Measurements from ENCODE around the gene MSH5.

Gene MSH5

DNA sequence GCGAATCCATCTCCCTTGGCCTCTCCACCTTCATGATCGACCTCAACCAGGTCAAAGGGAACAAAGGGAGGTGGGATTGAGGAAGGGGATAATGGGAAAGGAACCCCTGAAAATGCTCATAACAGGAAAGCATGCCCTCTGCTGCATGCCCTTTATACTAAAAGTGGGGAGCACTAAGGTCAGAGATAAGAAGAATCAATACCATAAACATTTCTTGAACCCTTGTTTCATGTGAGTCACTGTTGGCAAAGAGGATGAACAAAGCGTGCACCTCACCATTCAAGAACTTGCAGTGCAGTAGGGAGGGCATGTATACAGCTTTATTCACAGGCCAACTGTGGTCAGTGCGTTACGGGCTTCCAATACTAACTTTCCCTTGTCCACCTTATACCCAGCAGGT lies 21.0 kb downstream of the MSH5 start:
- no peak for DNase-seq (ENCODE audit: low read depth)

DNA sequence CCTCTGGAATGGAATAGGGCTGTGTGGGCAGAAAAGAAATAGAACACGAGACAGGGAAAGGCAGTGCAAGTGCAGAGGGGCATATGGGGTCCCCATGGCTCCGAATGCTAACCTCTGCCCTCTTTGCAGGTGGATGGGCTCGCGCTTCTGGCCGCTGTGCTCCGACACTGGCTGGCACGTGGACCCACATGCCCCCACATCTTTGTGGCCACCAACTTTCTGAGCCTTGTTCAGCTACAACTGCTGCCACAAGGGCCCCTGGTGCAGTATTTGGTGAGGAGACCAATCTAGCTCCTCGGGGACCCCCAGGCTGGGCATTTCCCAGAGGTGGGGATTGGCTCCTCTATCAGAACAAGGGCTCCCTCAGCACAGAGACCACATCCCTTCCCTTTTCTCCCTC lies 21.5 kb downstream of the MSH5 start:
- no peak for DNase-seq (ENCODE audit: low read depth)

DNA sequence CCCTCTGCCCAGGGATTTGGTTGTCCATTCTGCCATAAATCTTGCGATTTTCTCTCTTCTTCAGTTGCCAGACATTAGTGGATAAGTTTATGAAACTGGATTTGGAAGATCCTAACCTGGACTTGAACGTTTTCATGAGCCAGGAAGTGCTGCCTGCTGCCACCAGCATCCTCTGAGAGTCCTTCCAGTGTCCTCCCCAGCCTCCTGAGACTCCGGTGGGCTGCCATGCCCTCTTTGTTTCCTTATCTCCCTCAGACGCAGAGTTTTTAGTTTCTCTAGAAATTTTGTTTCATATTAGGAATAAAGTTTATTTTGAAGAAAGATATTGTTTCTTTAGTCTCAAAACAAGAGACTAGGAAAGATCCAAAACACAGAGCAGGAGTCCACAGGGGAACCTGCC lies 22.6 kb downstream of the MSH5 start, which contains the start of gene SAPCD1:
Gene SAPCD1, plus strand, starts transcription at position 301 of the 400 bp plus-strand sequence. CDS start 399 bp downstream, outside the sequence.
- DNase-seq (ENCODE audit: low read depth): no peak

DNA sequence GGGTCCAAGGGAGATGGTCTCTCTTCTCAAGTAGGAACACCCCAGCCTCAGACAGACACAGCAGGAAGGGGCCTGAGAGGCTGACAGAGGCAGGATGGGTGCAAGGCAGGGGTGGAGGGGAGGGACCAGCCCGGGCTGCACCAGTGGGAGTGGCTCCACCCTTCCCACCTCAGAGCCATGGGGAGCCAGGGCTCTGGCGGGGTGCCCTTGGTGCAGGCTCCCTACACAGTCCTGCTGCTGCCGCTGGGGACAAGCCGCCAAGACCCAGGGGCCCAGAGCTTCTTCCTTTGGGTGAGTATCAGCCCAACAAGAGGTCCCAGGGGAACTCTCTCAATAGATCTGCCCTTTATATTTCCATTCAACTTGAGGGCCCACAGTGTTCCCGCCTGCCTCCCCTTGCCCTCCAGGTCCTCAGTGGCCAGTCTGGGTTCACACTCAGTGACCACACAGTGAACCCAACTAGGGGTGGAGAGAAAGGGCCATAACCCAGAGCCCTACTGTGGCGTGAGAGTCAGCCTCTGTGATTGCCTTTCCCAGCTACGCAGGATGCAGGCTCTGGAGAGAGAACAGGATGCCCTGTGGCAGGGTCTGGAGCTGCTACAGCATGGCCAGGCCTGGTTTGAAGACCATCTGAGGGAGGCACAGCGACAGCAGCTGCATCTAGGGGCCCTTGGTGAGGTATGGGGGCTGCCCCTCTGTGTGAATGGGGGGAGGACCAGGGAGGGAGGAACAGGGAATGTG lies 23.2 kb downstream of the MSH5 start:
- DNase-seq (ENCODE audit: low read depth): no peak

DNA sequence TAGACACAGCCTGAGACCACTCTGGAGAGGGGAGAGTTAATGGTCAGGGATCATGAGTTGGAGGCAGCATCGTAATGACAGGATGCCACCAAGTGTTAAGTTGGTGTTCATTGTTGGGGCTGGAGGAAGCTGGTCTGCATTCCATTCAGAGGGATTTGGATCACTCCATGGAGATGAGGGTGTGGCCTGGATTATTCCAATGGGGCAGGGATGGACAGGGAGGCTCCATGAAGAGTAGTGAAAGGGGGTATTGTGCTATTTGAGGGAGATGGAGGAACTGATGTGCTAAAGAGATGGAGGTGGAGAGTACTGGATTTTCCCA lies 23.8 kb downstream of the MSH5 start:
- peak; percentile 15 for DNase-seq (ENCODE audit: low read depth)

DNA sequence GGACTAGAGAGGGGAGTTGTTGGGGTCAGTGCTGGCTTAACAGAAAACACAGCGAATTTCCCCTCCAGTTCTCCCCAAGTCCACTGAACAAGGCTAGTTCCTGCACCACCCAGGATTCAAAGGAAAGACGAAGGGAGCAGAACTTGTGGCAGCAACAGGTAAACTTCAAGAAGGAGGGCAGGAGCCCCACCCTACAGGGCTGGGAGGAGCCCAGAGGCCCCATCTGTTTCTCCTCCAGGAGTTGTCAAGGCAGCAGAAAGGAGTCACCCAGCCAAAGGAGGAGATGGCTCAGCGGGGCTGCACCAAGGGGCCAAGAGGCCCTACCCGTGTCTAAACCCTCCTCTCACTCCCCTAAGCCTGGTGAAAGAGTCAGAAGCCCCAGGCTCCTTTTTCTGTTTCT lies 24.4 kb downstream of the MSH5 start:
- no peak for DNase-seq (ENCODE audit: low read depth)

DNA sequence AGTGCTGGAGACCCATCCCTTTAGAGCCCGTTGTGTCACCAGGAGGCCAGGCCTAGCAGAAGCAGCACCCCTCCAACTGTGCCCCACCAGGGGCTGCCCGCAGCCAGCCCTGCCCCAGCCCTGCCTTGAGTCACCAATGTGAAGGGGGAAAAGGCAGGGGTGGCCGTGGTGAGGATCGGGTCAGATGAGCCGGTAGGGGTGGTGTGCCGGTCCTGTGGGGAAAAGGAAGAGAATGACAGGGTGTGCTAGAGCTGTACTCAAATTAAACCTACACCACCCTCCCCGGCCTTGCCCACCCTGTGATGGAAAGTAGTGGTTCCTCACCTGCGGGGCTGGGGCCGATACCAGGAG lies 25.7 kb downstream of the MSH5 start:
- DNase-seq (ENCODE audit: low read depth): no peak

DNA sequence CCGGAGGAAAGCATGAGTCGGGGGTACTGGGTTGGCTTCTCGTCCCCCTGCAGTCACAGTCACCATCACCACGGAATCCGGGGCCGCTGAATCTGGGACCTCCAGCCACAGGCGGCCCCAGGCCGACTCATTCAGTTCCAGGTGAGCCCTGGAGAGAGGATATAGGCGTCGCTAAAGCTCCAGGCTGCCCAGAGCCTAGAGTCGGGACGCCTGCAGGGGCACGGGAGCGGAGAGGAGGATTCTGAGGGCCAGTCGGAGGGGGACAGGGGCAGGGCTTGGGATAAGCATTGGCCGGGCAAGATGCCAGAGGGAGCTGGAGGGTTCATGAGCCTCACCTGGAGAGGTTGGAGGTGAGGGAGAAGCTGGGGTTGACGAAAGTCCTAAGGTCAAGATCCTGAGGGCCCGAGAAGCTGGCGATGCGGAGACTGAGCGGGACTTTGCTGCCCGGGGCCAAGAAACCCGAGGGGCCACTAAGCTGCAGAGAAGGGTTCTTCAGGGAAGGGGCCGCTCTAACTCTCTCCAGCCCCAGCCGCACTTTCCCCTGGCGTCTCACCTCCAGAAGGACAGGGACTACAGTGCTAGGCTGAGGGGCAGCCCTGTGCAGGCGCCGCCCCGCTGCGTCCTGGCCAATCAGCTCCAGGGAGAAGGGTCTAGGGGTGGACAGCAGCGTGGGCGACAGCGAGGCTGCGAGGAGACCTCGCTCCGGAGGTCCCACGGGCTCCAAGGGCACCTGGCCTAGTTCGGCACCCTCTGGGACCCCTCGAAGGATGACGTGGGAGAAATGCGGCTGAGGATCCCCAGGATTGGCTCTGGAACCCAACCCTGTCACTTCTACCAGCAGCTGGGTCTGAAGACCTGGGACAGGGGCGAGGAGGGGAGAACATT lies 26.3 kb downstream of the MSH5 start:
- DNase-seq (ENCODE audit: low read depth): no peak

DNA sequence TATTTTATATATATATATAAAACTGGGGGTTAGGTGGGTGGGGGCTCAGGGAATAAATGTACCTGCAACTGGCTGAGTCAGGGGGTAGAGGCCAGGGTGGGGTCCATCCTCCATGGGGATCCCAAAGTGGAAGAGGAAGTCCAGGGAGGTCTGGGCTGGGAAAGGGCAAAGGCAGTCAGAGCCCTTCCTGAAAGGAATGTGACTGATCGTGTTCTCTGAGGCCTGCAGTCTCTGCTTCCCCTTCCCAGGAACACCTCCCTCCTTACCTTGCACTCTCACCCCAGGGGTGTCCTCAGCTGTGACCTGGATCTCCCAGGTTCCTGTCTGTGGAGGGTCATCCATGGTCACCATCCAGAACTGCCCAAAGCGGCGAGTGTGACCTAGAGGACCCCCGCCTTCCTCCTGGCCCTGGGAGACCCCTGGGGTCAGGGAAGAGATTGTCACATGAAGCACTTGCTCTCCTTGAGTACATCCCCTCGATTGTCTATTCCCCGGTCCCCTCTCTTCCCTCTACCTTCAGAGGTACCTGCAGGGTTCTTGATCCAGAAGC lies 27.4 kb downstream of the MSH5 start:
- no peak for DNase-seq (ENCODE audit: low read depth)

DNA sequence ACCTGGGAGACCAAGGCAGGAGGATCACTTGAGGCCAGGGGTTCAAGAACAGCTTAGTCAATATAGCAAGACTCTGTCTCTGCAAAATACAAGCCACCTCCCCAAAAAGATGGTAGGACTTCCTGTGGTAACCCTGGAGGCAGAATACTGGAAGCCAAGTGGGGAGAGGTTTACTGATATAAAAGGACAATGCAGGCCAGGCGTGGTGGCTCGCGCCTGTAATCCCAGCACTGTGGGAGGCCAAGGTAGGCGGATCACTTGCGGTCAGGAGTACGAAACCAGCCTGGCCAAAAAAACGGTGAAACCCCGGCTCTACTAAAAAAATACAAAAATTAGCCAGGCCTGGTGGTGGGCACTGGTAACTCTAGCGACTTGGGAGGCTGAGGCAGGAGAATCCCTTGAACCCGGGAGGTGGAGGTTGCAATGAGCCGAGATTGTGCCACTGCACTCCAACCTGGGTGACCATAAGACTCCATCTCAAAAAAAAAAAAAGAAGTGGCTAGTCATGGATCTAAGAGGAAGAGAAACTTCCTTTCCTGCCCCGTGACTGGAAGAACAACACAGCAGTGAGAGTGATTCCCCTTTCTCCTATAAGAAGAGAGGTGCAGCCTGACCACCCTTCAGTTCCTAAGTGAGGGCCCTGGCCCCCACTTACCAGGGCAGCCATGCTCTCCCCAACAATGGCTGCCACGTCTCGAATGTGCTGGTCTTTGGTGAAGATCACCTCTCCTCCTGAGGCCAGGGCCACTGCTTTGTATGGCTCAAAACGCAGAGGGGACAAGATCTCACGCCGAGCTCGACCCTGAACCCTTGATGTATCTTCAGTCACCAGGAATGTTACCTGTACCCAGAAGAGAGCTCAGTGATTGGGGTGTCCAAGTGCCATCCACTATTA lies 28.8 kb downstream of the MSH5 start:
- DNase-seq (ENCODE audit: low read depth): no peak

DNA sequence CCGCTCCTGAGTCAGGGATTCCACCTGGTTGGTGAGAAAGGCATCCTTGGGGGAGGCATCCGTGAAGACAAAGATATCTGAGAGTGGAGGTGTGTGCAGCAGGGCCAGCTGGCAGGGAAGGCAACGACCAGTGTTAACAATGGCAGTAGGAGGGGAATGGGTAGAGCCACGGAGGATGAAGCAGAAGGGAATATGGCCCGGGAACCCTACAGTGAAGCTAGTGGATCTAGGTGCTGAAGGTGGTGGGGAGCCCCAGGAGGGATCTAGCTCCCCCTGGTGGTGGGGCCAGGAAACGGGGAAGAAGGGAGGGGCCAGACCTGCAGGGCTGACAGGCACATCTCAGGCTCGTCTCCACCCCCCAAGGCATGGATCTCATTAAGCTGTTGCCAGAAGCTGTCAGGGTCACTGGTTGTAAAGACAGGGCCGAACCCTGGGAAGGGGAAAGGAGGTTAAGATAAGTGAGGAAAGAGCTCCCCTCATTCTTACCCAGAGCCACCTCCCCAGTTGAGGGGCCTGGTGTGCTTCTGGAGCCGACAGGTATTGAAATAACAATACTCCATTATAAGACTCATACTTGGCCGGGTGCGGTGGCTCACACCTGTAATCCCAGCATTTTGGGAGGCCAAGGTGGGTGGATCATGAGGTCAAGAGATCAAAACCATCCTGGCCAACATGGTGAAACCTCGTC lies 30.0 kb downstream of the MSH5 start:
- peak; percentile 53 for DNase-seq (ENCODE audit: low read depth)

DNA sequence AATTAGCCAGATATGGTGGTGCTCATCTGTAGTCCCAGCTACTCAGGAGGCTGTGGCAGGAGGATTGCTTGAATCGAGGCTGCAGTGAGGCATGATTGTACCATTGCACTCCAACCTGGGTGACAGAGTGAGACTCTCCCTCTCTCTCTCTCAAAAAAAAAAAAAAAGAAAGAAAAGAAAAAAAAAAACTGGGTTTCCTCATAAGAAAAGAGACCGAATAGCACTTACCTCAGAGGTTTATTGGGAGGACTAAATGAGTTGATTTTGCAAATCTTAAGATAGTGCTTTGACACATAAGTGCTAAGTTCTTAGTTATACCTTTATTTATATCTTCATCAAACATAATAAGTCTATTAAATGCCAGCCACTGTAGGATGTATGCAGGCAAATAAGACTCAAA lies 31.1 kb downstream of the MSH5 start:
- no peak for DNase-seq (ENCODE audit: low read depth)

DNA sequence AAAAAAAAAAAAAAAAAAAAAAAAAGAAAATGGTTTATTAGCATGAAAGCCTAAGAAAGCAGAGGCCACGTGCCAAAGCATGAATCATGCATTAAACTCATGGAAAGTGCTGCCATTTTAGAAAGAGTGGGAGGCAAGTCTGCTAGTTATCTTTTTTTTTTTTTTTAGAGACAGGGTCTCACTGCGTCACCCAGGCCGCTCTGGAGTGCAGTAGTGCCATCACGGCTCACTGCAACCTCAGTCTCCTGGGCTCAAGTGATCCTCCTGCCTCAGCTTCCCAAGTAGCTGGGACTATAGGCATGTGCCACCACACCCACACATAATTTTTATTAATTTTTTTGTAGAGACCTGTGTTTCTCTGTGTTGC lies 32.2 kb downstream of the MSH5 start:
- DNase-seq (ENCODE audit: low read depth): peak; percentile 29

DNA sequence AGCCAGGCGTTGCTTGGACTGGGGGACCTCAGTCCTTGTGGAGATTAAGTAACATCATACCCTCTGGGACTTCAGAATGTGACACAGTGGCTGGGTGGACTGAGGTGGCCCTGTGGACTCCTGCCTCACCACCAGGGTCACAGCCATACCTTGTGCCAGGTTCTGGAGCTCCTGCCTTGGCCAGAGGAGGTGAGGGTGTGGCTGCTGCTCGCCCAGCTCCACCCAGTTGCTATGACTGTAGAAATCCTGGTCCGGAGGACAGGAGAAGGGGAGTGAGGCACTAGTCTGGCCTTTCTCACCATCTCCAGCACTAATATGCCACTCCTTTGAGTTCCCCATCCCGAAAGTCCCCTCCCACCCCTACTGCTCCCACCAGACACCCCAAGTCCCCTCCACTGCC lies 35.4 kb downstream of the MSH5 start:
- DNase-seq (ENCODE audit: low read depth): no peak

DNA sequence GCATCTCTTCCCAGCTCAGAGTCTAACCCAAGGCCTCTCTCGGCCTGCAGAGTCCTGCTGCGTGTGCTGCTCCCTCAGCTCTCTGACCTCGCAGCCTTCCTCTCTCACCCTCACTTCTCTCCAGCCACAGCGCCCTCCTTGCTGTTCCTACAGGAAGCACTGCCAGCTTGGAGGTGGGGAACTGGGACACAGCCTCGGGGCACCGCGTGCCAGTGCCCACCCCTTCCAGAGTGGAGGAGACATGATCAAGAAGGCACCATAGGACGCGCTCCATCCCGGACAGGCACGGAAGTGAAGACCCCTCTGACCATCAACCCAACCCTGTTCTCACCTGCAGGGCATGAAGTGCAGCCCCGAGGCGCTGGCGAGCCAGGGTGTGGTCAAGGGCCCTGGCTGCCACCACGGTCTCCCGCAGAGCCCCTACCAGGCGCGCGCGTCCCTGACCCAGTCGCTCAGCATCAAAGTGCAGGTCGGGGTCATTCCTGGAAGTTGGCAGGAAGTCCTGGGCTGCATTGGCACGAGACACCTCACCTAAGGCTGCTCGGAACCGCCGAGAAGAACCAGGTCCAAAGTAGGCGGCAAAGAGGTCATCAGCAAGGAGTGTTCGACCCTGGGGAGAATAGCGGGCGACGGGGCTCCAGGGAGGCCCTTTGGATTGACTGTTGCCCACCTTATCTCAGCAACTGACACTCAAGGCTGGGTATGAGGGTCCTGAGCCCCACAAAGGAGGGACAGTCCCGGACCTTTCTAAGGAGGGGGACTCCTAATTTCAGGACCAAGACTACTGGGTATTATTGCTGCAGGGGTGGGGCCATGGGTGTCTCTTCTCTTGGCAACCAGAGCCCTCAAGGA lies 36.1 kb downstream of the MSH5 start:
- no peak for DNase-seq (ENCODE audit: low read depth)

DNA sequence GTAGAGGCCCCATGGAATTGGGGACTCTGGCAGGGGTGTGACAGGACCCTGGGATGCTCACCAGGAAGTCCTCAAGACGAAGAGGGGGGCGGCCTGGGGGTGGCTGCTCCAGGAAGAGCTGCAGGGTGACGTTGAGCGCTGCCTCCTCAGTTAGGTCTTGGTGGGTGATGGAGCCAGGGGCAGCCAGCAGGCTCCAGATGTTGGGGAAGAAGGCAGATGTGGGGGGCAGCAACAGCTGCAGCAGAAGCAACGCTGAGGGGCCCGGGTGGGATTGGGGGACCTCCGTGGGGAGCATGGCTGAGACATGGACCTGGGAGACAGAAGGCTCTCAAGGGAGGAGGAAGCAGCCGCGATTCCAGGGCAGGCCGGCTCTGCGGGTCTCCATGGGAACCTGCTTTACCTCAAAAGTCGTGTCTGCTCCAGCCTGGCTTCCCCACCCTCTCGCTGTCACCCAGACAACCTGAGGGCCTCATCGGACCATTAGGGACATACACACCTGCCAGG lies 36.7 kb downstream of the MSH5 start:
- DNase-seq (ENCODE audit: low read depth): no peak

DNA sequence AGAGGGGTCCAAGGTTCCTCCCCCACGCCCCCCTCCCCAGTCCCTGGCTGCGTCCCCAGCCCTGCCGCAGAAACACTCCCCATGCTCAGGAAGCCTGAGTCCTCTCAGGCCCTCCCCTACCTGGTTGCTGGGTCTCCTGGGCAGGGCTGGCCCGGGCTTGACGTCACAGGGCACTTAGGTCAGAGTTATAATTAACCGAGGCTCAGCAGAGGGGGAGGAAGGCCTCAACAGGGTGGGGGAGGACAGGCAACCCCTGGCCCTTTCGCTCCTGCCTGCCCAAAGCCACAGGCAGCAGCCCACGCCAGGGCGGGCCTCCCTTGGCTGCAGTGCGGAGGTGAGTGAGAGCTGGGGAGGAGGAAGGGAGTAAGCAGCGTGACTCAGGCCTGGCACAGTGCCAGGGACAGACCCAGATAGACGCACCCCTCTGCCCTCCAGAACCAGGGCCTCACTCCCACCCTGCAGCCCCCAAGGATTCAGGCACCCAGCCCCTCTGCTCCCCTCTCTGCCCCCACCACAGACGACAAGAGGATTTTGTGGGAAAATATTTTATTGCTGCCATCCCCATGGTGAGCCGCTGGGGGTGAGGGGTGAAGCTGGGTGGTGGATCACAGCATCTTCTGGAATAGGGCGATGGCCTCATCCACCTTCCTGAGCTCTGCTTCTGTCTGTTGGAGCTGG lies 37.3 kb downstream of the MSH5 start, which contains the start of gene VWA7:
Gene VWA7, minus strand, starts transcription at position 340 of the 678 bp plus-strand sequence. CDS start 549 bp downstream, outside the sequence.
- peak; percentile 73 for DNase-seq (ENCODE audit: low read depth)

DNA sequence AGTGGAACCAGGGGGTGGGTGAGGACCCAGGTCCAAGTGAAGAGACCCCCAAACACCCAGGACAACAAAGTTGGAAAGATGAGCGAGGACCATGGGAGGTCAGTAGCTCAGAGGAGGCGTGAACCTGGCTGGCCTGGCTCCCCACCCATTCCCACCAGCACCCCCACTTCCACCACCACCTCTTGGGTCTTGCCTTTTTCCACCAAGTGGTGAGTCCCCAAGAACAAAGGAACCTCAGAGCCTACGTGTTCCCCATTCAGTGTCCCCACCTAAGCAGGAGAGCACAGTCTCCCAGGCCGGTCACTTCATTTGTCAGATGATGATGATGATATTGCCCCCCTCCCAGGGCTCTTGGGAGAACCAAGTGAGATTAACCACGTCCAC lies 37.9 kb downstream of the MSH5 start:
- DNase-seq (ENCODE audit: low read depth): no peak

DNA sequence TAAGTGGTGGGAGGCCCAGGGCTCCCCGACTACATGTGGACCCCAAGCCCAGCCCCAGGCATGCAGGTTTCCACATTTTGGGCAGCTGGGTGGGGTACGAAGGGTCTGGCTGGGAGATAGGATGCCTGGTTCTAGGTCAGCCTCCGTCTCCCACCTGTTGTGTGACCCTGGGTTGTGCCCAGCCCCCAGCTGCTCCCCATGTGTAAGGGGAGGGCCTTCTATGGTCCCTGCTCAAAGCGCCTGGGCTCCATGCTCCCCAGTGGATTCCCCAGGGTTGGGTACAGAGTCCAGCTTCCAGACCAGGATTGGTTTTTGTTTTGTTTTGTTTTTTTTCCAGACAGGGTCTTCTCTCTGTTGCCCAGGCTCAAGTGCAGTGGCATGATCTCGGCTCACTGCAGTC lies 38.4 kb downstream of the MSH5 start:
- DNase-seq (ENCODE audit: low read depth): no peak

Data from iris pigment epithelial cell (primary cell).